DMS 273 treated with DMSO at 0.1 percent for 48 hours (cell line): ENCODE measurements around the gene CIB4.

Experiments used
- DNase-seq: peaks from one replicate; lab custom pipeline; 2025; lab: John Stamatoyannopoulos, UW

Gene CIB4

DNA sequence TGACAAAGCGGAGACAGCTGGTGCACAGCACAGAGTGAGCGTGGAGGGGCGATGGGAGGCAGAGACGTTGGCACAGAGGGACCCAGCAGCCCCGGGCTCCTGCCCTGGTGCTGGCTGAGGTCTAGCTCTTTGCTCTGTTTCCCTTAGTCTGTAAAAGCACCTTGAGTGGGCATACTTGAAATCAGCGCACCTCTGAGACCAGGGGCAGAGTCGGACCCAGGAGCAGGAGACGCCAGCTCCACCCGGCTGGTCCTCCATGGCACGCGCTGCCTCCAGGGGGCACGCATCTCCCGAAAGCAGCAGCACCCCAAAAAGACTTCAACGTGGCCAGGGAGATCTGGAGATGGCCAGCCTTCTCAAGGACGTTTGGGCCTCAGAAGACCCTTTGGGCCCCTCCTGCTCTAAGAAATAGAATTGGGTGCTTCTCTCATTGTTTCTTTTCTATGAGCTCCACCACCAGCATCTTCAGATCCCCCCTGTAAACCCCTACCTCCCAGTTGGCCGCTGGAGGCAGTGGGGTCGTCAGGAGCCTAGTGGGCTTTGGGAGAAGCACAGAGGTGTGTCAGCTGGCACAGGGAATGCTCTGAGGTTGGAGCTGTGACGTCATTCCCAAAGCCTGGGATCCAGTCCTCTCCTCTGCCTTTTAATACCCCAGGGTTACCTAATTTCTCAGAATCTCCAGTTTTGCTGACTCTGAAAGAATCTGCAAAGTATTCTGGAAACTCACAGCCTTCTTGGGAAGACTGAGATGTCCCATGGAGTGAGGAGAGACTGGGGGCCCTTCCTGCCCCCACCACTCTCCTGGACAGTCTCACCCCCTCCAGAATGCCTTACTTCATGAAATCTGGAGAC lies 58.9 kb downstream of the CIB4 start:
- no peak for DNase-seq

DNA sequence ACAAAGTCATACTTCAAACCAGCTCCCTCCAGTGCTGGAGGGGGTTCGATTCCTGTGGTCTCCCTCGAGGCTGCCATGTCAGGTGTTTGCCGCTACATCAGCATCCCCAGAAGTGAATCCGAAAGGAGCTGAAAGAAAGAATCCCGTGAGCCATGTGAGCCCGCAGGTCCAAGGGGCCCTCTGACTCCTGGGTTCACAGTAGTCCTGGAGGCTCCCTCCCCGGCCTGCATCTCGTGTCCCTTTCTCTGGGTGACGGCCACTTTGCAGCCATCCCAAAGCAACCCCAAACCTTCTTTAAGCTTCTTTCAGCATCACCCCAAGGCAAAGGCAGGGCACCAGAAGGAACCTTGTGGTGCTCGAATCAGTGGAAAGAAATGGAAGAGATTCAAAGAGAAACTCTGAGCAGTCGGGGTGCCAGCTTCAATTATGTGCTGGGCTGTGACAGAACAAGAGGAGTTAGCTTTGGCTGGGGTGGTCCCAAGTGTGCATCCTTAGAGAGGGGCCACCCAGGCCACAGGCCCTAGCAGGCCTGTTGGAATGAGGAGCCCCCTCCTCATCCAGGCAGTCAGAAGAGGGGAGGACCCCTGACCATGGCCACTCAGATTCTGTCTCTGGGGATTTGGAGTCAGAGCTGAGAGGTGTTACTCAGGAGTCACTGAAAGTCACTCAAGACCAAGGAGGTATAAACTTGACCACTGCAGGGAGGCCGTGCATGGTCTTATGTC lies 59.7 kb downstream of the CIB4 start:
- no peak for DNase-seq

DNA sequence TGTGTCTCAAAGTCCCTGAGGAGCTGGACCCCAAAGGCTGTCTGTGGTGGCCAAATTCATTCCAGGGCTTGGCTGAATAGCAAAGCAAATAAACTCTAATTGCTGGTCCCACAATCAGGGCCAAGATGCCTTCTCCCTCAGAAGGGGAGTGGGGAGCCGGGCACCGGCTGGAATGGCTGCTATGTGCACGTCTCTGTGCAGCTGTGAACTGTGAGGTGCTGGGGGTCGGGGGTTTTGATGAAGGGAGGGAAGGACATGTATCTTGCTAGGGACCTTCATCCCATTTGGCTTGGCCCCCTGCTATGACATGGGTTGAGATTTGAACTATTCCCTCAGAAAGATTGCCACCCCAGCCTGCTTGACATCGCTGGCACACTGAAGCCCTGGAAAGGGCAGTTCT lies 60.4 kb downstream of the CIB4 start:
- DNase-seq, result no peak

DNA sequence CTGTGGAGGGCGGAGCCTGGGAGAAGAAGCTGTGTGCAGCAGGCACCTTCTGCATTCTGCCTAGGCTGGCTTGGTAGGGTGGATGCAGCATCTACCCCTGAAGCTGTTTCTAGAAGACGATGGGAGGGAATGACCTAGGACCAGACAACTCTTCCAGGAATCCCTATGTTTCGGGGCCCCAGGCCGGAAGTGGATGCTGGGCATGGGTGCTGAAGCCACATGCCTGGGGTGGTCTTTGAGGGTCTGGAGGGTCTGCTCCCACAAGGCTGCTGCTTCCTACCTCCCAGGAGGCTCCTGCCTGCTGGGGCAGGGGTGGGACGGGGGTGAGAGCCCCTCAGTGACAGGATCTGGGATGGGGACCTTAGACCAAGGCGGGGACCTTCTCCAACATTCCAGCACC lies 61.0 kb downstream of the CIB4 start:
- DNase-seq, result no peak

DNA sequence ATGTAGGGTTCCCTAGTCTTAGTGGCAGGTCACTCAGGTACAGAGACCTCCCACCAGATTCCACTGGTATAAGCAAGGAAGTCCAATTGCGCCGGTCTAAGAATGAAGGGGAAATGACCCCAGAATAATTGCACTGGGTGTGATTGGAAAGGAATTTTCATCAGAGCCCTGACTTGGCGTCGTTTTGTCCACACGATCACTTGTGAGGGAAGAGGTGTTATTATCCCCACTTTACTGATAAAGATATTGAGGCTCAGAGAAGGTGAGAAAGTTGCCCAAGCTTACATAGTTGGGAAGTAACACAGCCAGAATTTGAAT lies 61.5 kb downstream of the CIB4 start:
- DNase-seq, result no peak

DNA sequence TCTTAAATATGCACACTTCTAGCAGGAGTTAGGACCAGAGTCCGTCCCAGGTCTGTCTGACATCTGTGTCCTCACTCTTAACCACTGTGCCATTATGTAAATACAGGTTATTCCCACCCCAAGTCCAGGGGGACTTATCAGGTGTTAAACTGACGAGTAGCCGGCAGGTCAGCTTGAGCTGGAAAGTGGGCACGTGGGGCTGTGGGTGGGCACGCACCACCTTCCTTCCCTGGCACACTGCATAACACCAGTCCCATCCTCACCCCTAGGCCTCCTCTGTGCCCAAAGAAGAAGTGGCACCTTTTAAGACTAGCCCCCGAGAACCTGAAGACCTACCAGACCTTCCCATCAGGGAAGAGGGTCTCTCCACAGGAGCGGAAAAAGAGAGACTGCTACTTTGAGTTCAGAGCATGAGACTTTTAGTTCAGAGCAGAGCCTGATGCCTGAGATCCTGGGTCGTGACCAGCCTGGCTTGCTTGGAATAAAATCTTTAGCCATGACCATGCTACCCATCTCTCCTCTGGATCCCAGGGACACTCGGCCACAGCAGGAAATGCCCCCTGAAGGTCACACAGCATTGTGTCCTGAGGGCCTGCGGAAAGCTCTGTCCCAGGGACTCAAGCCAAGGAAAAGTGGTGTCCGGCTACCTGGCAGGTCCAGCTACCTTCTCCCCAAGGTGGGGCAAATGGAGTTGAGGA lies 62.0 kb downstream of the CIB4 start:
- no peak for DNase-seq

DNA sequence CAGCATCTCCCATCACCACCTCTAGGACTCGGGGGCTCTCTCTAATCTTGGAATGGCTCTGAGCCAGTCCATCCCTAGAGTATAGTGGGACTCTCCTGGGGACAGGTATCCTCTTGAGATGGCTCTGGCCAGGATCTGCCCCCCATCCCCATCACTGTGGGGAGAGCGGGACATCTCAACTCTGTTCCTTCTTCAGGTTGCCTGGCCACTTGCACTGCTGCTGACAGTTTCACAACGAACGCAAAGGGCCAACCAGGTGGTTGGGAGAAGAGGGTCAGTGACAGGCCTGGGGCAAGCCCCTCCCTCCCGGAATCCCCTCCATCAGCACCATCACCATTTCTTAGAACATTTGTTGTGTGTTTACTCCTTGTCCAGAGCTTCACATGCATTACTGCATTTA lies 62.6 kb downstream of the CIB4 start:
- no peak for DNase-seq

DNA sequence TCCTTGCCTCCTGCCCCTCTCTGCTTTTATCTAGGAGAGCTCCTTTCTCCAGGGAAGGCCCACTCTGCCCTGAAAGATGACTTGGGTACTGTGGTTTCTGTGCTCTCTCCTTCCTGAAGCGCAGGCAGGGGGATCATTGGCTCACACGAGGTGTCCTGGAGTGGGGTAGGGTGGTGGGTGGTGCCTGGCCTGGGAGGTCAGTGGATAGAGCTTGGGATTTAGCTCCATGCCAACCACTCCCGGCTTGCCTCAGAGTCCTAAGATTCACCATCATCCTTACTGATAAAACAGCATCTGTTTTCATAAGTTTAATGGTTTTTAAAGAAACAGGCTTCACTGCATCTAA lies 63.1 kb downstream of the CIB4 start:
- DNase-seq, result no peak

DNA sequence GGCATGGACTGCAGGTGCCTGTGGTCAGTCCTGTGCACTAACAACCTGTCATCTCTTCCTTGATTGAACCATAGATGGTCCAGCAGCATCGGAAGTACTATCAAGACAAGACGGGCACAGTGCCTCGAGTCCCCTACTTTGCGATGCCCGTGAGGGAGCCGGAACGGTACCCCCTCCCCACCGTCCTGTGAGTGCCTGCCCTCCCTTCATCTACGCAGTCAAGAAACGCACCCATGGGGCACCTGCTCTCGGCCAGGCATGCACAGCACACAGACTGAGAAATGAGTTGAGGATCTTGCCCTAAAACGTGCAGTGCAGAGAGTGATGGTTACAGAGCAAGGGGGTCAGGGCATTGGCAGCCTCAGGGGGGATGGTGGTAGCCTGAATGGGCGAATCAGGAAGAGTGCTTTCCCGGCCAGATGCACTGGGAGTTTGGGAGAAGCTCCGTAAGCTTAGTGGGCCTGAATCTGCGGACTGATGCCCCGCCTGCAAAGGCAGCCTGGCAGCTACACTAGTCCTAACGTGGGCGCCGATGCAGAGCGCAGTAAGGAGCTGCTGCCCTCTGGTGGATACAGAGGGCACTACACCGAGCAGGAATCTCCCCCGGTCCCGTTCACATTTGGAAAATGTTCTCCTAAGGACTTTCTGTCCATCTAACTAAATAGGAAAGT lies 63.6 kb downstream of the CIB4 start:
- peak; percentile 31 for DNase-seq

DNA sequence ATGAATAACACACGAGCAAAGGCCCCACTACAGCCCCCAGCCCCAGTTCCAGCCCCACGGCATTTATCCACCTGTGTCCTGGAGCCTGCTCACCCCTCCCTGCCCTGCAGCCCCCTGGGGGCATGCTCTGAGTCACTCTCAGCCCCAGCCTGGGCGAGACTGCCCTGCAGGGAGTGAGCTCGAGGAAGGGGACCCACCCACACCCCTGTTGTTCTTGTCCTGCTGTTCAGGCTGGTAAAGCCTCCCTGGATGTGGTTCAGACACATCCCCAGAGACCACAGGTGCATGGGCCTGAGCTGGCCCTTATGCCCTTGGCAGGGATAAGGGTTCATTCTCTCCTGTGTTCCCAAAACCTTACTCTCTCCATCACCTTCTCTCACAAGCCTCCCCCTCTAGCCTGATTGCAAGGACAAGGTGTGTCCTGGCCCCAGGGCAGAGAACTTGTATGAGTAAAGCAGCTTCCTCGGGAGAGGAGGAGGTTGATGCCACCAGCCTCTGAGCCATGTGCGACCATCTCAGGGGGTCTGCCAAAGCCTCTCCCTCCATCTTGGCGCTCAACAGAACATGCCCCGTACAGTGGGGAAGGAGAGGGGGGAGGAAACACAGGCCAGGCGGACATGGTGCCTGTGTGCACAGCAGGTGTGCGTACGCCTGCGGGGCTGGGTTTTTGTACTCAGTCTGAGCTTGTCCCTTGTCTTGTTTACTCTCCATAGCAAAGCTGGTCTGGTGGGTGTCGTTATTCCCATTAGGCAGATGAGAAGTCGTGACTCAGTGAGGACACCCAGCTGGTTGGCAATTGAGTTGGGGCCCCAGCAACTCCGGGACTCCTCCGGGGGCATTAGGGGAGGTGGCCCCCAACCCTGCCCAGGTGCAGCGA lies 64.4 kb downstream of the CIB4 start:
- DNase-seq, result no peak

DNA sequence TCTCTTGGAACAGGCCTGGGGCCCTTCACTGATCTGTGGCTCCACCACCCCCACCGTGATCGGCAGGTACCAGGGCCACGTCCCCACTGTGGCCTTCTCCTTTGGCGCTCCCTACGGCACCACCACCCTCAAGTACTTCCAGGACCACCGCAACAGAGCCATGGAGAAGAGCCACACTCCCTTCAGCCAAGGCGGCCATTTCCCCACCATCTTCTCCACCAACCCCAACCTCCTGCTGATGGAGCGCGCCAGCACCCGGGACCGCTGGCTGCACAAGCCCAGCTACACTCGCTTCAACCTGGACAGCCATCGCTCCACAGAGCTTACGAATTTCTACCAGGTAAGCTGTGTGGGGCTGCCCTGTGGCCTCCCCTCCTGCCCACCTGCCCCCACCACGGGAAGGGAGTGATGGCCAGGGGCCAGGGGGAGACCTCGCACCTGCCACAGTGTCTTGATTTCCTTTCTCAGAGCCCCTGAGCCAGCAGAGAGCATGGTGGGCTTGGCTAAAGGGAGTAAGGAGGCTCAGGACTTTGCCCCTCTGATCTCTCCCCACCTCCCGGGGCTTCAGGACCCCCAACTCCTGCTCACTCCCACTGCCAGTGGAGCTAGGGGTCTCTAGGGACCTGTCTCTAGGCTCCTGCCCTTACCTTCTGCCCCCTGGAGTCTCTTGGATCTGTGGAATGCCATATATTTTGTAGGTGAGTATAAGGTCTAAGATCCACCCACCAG lies 65.2 kb downstream of the CIB4 start:
- no peak for DNase-seq

DNA sequence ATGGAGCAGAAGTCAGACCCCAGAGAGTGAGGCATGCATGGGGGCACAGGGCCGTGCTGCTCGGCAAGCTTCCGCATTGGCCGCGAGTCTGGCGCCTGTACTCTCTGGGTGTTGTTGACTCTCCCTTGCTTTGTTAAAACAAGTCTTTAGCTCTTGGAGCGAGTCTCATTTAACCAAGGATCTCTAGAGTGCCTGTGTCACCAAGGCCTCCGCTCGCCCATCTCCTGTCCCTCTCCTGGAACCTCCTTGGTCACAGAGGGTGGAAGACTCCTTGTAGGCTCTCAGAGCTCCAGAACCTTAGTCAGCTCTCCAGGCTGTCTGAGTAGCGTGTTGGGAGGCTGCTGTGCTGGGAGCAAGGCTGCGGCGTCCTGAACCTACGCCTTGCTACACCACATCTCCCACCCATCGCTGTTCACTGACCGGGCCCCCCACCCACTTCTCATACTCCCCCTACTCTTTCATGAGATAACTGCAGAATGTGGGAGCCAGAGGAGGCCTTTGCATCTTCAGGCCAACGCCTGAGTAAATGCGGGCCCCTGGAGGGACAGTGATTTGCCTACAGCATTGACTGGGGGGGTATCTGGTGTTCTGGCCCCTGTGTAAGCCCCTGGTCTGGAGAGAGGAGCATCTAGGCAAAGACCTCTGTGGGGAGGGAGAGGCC lies 66.1 kb downstream of the CIB4 start:
- DNase-seq, result no peak

DNA sequence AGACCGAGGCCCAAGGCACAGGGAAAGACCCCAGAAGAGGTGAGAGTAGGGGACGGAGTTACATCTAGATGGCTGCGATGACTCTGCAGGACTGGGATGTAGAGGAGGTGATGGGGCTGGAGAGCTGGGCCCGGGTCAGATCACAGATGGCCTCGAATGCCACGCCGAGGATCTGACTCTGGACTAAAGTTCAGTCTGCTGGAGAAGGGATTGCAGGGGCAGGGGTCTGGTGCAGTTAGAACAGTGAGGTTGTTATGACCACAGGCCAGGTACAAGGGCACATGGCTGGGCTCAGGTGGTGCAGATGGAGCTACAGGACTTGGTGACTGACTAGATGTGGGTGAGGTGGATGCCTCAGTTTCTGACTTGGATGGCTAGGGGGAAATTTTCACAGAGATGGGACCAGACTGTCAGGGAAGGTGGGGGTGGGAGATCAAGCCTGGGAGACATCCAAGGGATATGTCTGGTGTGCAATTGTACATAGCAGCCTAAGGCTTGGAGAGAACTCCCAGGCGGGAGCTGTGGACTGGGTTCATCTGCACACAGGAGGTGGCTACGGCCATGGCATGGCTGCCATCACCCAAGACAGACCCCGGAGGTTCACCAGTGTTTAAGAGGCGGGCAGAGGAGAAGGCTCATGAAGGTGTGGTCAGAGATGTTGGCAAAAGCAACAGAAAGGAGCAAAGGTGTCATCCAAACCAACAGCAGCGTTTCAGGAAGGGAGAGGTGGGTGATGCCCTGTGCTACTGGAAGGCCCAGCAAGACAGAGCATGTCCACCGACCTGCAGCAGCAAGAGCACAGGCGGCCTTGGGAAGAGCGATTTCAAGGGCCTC lies 66.9 kb downstream of the CIB4 start:
- no peak for DNase-seq

DNA sequence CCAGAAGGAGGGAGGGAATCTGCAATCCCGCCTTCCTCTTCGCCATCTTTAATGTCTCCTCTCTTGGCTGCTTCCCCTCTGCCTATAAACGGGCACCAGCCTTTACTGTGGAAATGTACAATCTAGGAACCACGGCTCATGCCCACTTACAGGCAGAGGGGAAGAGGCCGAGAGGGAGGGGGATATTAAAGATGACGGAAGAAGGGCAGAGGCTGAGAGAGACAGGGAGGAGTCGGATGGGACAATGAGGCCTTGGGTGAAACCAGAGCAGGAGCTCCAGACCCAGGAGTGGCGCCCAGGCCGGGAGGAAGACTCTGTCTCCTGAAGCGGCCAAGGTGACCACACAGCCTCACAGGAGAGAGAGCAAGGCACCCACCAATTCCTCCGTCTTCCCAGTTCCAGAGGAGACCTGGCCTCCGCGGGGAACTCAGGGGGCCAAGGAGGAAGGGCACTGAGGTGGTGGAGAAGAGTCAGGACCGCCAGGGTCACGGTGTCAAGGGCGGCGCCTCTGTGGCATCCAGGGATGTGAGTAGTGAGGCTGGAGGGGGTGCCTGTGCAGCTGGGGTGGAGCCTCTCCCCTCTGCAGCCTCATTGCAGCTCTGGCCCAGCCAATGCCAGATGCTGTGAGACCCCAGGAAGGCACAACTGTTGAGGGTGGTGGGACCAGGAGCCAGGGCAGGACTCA lies 67.8 kb downstream of the CIB4 start:
- DNase-seq, result no peak

DNA sequence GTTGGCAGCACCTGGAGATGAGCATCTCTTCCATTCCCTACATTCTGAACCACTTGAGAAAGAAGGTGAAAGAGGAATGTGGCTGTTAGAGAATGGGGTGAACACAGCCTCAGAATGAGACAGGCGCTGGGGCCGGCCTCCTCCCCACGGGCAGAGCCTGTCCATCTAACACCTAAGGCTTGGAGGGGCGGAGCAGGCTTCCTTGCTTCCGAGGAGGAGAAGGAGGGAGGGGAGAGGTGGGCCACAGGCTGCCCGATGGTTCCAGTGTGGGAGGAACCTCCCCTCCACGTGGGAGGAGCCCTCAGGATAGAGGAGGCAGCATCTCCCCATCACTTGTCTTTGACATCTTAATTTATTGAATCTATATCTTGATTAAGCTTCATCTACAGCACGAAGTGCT lies 68.6 kb downstream of the CIB4 start:
- DNase-seq, result no peak

DNA sequence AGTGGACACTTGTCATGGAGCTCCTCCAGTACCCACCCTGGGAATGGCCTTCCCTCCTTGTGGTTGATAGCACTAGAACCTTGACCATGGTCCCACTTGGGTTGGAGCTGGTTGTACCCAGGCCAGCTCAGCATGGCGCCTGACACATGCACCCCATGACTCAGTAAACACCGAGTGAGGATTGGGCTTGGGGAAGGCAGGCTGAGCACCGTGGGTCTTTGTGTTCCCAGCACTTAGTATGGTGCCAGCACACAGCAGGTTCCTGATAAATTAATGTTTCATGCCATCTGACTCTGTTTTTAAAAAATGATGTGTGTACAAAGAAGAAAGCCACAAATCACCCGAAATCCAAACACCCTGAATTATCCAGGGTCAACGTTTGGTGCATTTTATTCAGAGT lies 69.8 kb downstream of the CIB4 start:
- DNase-seq, result no peak

DNA sequence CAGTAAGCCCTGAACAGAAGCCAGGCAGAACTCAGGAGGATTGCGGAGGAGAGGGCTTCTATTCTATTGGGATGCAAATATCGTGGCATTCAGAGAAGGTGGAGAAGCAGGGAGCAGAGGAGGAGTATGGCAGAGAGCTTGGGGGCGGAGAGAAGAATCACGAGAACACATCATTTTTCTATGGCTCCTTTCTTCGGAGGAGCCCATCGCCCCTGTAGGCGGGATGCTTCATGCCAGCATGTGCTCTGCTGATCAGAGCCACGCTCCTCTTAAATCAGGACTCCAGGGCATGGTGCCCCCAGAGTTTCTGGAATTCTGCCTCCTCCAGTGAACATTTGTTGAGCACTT lies 71.1 kb downstream of the CIB4 start:
- DNase-seq, result no peak

DNA sequence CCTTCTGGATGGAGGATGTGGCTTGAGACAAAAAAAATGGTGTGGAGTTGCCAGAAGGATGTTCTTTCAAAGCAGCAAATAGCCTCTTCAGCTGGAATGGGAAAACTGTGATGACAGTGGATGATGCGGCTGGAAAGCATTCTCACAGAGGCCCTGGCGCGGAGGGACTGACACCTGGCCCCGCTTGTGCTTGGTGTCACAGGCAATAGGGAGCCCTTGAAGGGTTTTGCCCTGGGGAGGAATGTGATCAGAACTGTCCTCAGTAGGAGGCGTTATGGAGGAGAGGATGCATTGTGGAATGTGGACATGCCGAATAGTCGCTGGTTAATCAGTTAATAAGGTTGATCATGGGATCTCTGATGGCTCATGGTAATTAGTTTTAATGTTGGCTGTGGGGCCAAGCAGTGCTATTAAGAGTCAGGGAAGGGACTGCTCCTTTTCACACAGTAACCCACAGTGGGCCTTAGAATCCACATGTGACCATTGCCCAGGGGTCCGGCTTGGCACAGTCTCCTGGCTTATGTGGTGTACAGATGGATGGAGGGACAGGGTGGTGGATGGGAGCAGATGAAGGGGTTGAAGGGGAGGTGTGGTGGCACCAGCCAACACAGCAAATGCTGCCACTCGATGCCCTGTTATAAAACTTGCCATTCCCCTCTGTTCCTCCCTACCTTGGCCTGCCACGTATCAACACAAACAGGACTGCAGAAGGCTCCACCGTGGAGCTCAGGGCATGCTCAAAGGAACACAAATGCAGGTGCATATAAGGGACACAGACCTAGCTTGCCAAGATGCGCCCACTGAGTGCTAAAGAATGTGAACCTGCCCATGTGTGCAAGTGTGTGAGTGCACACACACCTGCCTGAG lies 71.7 kb downstream of the CIB4 start:
- no peak for DNase-seq
